DOHH2 (cell line): ENCODE measurements around the gene FSTL4.

Experiments used
- CTCF ChIP-seq: fragments of 200-600 bp; sonication (generic); IDR thresholded peaks from one replicate; pipeline ENCODE4 v1.5.1; 2014; ENCODE audit warnings: antibody characterized with exemption, mild to moderate bottlenecking, low read depth, low read length; ENCODE audit not compliant: poor library complexity, severe bottlenecking
- EZH2phosphoT487 ChIP-seq: fragments of 200-600 bp; sonication (generic); IDR thresholded peaks from 2 replicates; pipeline ENCODE4 v1.6.1; 2017; ENCODE audit warnings: borderline replicate concordance, mild to moderate bottlenecking, antibody characterized with exemption, low read length, moderate library complexity, mixed read lengths

DNA sequence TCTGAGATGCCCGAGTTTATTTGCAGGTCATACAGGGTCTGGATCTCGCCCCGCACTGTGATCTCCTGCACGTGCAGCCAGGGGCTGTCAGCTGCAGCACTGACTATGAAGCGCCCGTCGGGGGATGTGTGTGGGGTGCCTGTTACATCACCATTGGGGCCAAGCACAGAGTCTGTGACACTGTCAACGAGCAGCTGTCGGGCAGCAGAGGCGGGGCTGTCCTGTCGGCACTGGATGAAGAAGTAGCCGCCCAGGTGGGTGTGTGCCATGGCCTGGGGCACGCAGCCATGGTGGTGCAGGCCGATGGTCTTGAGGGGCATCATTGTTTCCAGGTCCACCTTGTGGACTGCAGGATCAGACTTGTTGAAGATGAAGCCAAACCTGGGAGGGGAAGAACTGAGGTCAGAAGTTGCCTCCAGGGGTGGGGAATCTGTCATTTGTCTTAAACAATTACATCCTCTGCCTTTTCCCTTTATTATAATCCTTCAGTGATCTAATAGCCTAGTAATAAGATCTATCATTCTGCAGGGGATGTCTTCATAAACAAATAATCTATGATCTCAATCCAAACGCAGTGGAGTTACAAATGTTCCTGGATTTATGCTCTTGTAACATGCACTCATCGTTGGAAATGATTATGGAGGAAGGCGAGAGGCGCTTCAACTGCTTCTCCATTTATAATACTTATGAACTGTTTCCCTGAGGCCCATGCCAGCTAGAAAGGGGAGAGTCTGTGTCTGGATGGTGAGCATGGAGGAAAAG is 412.7 kb downstream of the FSTL4 start:
- no peak for TF ChIP-seq CTCF
- no peak for TF ChIP-seq EZH2phosphoT487
